Measurements from ENCODE around the gene CXCL6.

Gene CXCL6

DNA sequence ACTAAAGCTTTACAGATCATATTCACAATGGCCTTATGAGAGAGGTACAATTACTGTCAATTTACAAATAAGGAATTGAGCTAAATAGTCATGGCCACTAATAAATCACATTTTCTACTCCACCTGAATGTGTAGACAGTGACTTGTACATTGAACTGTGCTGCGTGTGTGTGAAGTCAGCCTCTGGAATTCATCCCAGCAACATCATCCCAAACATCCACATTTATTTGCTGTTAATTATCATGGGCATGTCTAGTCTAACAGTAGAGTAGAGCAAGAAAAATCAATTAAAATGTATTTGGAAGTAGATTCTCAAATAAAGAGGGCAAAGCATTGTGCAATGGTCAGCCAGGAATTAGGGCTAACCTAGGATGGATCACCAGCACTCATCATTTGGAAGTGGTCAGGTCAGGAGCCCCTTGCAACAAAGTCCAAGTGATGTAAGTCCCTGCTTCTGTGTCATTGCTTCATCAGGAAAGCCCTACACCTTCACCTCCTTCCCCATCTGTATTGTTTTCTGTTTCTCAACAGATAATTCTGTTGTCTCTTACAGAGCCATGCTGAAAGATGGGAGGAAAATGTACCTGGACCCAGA lies 11.8 kb downstream of the CXCL6 start:
- DNase-seq (ENCODE audit: low spot score) = no peak
- Histone ChIP-seq H3K27ac (no peak overlapping the region), H3K4me3 (no peak overlapping the region)
- TF ChIP-seq, protein P1, sequence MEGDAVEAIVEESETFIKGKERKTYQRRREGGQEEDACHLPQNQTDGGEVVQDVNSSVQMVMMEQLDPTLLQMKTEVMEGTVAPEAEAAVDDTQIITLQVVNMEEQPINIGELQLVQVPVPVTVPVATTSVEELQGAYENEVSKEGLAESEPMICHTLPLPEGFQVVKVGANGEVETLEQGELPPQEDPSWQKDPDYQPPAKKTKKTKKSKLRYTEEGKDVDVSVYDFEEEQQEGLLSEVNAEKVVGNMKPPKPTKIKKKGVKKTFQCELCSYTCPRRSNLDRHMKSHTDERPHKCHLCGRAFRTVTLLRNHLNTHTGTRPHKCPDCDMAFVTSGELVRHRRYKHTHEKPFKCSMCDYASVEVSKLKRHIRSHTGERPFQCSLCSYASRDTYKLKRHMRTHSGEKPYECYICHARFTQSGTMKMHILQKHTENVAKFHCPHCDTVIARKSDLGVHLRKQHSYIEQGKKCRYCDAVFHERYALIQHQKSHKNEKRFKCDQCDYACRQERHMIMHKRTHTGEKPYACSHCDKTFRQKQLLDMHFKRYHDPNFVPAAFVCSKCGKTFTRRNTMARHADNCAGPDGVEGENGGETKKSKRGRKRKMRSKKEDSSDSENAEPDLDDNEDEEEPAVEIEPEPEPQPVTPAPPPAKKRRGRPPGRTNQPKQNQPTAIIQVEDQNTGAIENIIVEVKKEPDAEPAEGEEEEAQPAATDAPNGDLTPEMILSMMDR (IDR thresholded peaks at IDR 0.05) = no peak

DNA sequence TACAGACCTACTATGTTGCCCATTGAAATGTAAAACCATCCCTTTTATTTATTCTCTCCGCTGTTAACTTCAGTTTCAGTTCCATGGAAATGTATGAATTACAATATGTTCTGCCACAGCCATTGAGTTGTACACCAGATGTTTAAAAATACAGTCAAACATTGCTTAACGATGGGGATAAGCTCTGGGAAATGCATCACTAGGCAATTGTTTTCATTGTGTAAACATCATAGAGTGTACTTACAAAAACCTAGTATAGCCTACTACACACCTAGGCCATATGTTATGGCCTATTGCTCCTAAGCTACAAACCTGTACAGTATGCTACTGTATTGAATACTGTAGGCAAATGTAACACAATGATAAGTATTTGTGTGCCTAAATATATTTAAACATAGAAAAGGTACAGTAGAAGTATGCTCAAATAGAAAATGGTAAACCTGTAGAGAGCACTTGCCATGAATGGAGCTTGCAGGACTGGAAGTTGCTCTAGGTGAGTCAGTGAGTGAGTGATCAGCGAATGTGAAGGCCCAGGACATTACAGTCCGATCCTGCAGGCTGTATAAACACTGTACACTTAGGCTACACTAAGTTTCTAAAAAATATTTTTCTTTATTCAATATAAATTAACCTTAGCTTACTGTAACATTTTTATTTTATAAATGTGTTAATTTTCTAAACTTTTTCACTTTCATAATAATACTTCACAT lies 13.9 kb downstream of the CXCL6 start:
- H3K27ac ChIP-seq = no peak overlapping the region
- TF ChIP-seq, protein P1 (IDR thresholded peaks at IDR 0.05) = no peak
- no peak for DNase-seq (ENCODE audit: low spot score)
- no peak overlapping the region for H3K4me3 ChIP-seq

DNA sequence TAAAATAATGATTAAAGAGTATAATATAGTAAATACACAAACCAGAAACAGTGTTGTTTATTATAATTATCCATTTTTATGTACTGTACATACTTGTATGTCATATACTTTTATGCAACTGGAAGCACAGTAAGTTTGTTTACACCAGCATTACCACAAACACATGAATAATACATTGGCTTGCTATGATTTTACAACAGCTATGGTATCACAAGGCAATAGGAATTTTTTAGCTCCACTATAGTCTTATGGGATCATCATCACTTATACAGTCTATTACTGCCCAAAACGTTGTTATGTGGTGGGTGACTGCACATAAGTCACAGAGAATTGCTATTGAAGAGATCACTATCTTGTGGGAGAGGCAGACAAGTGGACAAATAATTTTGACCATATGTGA lies 14.8 kb downstream of the CXCL6 start:
- TF ChIP-seq, protein P1 (IDR thresholded peaks at IDR 0.05) = no peak
- Histone ChIP-seq H3K4me3 (no peak overlapping the region), H3K27ac (no peak overlapping the region)
- no peak for DNase-seq (ENCODE audit: low spot score)

DNA sequence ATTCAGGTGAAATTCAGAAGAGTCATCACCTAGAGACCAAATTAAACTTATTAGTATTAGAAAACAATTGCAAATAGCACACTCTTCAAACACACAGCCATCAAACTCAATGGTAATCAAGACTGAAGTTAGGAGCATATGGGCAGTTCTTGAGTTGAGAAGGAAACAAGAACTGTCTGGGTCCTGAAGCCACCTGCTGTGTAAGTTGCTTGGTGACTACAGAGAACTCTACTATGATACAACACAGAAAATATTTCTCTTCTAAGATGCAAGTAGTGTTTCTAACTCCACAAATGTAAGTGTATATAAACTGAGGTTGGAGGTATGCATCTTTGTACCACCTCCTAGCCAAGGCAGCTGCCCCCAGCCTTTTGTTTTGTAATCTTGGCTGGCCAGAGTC lies 16.3 kb downstream of the CXCL6 start:
- no peak for DNase-seq (ENCODE audit: low spot score)
- Histone ChIP-seq H3K27ac (no peak overlapping the region), H3K4me3 (no peak overlapping the region)
- TF ChIP-seq, protein P1 (IDR thresholded peaks at IDR 0.05) = no peak

DNA sequence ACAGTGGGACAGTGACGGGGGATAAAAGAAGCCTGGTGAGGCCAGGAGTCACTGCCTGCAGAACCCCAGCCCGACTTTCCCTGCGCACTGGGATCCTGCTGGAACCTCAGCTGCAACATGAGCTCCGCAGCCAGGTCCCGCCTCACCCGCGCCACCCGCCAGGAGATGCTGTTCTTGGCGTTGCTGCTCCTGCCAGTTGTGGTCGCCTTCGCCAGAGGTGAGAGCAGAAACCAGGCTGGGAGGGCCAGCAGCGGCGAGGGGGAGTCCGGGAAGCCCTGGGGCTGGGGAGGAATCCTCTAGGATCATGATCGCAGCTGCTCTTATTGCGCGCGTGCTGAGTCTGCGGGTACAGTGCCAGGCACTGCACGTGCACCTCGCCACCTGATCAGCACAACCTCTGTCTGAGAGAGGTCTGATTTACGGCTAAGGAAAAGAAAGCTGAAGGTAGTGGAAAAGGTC lies 16.8 kb downstream of the CXCL6 start, which contains the start of gene PF4V1:
Gene PF4V1 (plus strand): TSS at position 51 of the 459 bp plus-strand sequence. CDS start 67 bp downstream, at position 118.
- no peak for DNase-seq (ENCODE audit: low spot score)

DNA sequence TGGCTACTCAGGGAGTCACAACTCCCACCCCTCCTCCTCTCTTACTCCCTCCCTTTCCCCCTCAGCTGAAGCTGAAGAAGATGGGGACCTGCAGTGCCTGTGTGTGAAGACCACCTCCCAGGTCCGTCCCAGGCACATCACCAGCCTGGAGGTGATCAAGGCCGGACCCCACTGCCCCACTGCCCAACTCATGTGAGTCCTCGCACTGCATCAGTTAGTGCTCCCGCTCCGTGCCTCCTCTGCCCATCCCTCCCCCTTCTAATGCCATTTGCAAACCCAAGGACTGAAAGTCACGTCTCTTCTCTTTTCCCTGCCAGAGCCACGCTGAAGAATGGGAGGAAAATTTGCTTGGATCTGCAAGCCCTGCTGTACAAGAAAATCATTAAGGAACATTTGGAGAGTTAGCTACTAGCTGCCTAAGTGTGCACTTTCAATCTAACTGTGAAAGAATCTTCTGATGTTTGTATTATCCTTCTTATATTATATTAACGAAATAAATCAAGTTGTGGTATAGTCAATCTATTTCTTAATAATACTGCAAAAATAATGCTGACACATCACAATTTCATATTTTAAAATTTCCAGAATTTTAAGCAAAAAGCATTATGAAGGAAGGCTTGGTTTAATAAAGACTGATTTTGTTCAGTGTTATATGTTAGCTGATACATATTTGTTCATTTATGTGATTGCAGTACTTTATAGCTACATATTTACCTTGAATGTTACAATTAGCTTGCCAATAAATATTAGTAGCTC lies 17.4 kb downstream of the CXCL6 start:
- TF ChIP-seq, protein P1 (IDR thresholded peaks at IDR 0.05) = no peak
- DNase-seq (ENCODE audit: low spot score) = no peak
- peak overlapping the region; percentile 61 for H3K4me3 ChIP-seq

More for the DNA sequence above, 16.8 kb downstream of the CXCL6 start, which contains the start of gene PF4V1:
- no peak within 1 kb of the TSS for H3K27ac ChIP-seq
- peak within 1 kb of the TSS; percentile 61 for H3K4me3 ChIP-seq
- TF ChIP-seq, protein P1 (IDR thresholded peaks at IDR 0.05) = no peak

More for the DNA sequence above, 17.4 kb downstream of the CXCL6 start:
- no peak overlapping the region for H3K27ac ChIP-seq
